Fibroblast of the aortic adventitia (primary cell): Measurements from ENCODE around the gene CYGB. TPM values are rescaled to one million over a fixed set of nuclear protein-coding genes. Genes with fewer than 3 reads are reported as not detected.
"Not testable (repeated sequence)": the region's sequence is repeated elsewhere in the genome, so short reads cannot be mapped to it uniquely, and the experiment has no call there.

Experiments used
- DNase-seq: peaks from one replicate; pipeline ENCODE4 v3.0.0-alpha.2; 2010; ENCODE audit warnings: low read depth
- H3K4me3 ChIP-seq: 2 replicates; pipeline ENCODE4 v1.5.1; 2011; ENCODE audit warnings: low read depth, mild to moderate bottlenecking, control low read depth, low read length, moderate library complexity
- total RNA-seq: library from RNA; depleted of rRNA; stranded (reverse); fragments of >200 nt; gene quantifications from 2 replicates; pipeline ENCODE4 v1.2.3, GENCODE V29; 2012; ENCODE audit warnings: low replicate concordance
- TF ChIP-seq, protein P1 (sequence below): IDR thresholded peaks from 2 replicates; pipeline ENCODE4 v1.5.1; 2011; ENCODE audit warnings: mild to moderate bottlenecking, low read length, control low read depth, inconsistent platforms; ENCODE audit not compliant: insufficient read depth

CYGB gene
- total RNA-seq, 1 donor = 35.2 TPM

DNA sequence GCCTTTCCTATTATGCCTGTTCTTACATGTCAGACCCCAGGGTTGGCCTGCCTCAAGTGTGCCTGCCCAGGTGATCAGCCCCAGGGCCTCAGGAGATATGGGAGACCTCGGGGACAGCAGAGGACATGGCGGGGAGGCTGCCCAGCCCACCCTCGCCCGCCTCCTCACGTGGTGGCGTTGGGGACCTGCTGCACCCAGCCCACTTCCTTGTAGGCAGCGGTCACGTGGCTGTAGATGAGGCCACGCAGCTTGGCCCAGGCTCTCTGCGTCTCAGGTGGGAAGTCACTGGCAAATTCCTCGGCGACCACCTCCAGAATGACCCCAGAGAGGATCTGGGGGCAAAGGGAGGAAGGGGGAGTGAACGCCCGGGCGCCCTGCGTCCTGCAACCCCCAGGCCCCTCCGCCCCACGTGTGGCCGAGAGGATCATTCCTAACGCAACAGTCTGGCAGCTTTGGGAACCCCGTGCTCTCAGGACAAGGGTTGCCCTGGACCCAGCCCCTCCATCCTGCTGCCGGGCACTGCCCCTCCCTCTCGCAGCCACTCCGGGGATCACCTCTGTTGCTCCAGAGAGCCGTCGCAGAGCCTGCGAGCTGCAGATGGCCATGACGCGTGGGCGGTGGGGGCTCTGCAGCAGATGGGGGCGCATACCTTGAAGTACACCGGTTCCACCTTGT, 6.6 kb downstream of the CYGB start:
- no peak for DNase-seq
- TF ChIP-seq, protein P1, sequence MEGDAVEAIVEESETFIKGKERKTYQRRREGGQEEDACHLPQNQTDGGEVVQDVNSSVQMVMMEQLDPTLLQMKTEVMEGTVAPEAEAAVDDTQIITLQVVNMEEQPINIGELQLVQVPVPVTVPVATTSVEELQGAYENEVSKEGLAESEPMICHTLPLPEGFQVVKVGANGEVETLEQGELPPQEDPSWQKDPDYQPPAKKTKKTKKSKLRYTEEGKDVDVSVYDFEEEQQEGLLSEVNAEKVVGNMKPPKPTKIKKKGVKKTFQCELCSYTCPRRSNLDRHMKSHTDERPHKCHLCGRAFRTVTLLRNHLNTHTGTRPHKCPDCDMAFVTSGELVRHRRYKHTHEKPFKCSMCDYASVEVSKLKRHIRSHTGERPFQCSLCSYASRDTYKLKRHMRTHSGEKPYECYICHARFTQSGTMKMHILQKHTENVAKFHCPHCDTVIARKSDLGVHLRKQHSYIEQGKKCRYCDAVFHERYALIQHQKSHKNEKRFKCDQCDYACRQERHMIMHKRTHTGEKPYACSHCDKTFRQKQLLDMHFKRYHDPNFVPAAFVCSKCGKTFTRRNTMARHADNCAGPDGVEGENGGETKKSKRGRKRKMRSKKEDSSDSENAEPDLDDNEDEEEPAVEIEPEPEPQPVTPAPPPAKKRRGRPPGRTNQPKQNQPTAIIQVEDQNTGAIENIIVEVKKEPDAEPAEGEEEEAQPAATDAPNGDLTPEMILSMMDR = no peak
- H3K4me3 ChIP-seq = no peak overlapping the region

DNA sequence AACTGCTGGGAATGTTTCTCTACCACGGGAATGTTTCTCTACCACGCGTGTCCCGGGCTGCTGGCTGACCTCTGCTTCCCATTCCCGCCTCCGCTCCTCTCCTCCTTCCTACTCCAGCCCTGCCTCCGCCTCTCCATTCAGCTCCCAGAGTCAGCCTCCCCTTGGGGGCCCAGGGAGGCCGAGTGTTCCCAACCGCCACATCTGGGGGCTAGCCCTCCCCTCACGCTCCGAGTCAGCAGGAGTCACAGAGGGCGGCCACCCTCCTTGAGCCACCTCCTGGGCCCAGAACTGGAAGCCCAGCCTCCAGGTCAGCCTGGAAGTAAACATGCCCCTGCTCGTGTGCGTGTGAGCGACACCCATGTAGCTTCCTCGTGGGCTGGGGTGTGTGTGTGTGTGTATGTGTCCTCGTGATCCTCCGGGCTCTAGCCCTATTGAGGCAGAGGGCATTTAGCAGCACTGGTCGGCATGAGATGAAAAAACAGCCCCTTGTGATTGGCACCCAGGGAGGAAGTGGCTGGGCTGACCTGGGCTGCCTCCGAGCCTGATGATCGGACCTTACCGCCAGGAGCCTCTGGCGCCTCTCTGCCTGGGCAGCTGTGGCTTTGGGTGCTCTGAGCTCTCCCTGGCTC, 7.3 kb downstream of the CYGB start:
- peak; percentile 81 for DNase-seq
- no peak overlapping the region for H3K4me3 ChIP-seq
- TF ChIP-seq, protein P1 = no peak

GRCh38 chr17:76529224-76530094, 8.1 kb downstream of the CYGB start:
- peak overlapping the region; percentile 40 for H3K4me3 ChIP-seq
- peak; percentile 97 for DNase-seq
- TF ChIP-seq, protein P1 = peak; percentile 26

GRCh38 chr17:76528528-76529223, 8.8 kb downstream of the CYGB start:
- H3K4me3 ChIP-seq = peak overlapping the region; percentile 40
- DNase-seq = peak; percentile 81
- TF ChIP-seq, protein P1 = no peak

DNA sequence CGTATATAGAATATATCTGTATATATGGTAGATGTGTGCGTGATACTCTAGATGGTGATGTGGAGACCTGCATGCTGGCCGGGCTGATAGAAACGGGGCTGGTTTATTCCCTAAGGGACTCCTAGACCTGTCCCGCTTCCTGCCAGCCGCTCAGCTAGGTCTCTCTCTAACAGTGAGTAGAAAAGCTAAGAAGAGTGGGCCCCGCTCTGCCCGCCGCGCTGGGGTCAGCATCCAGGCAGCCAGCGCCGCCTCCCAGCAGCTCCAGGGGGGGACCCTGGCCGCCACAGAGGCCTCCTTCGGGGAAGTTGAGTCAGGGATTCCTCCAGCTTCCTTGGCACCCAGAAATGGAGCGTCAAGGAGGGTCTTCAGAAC, 9.4 kb downstream of the CYGB start:
- TF ChIP-seq, protein P1 = no peak
- no peak overlapping the region for H3K4me3 ChIP-seq
- no peak for DNase-seq

GRCh38 chr17:76527430-76528111, 9.9 kb downstream of the CYGB start:
- DNase-seq = peak; percentile 73
- H3K4me3 ChIP-seq = peak overlapping the region; percentile 10
- TF ChIP-seq, protein P1 = peak; percentile 40

DNA sequence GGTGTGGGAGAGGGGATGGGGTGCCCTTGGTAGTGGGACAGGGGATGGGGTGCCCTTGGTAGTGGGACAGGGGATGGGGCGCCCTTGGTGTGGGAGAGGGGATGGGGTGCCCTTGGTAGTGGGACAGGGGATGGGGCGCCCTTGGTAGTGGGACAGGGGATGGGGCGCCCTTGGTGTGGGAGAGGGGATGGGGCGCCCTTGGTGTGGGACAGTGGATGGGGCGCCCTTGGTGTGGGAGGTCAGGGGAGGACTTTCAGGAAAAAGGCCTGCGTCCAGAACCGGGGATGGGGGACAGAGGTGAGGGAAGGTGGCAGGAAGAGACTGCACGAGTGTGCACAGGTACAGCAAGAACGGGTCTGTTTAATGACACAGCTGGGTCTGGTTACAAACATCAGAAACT, 10.5 kb downstream of the CYGB start:
- H3K4me3 ChIP-seq, DNase-seq: not testable (repeated sequence)

DNA sequence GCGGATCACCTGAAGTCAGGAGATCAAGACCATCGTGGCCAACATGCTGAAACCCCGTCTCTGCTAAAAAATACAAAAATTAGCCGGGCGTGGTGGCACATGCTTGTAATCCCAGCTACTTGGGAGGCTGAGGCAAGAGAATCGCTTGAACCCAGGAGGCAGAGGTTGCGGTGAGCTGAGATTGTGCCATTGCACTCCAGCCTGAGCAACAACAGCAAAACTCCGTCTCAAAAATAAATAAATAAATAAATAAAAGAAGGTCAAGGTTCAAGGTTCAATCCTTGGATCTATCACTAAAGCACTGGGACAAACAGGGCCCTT, 12.0 kb downstream of the CYGB start:
- not testable (repeated sequence) for H3K4me3 ChIP-seq, DNase-seq
